Tibial nerve (tissue), 4 donors: ENCODE data around the gene DUSP8. TPM values are rescaled to one million over a fixed set of nuclear protein-coding genes. Genes with fewer than 3 reads are reported as not detected.
A peak's percentile ranks its signal among the peaks of the same experiment; 100 is the strongest.

ENCODE experiments used
- DNase-seq, 2 donors: peaks; one replicate each; pipeline ENCODE4 v3.0.0-alpha.2; 2019; ENCODE audit warnings: low spot score in 2 of 2
- H3K27ac ChIP-seq, 4 donors: fragments of 200-600 bp; sonication (generic) in 3 of 4; one replicate each; pipeline ENCODE4 v1.5.1; 2017 to 2019; ENCODE audit warnings: mild to moderate bottlenecking in 1 of 4
- H3K27me3 ChIP-seq, 2 donors: fragments of 200-600 bp; sonication (generic) in 1 of 2; one replicate each; pipeline versions ENCODE4 v1.5.1 to v1.6.0; 2017 to 2019
- H3K36me3 ChIP-seq, 3 donors: fragments of 200-600 bp; sonication (generic); one replicate each; pipeline ENCODE4 v1.5.1; 2018 to 2019
- H3K4me1 ChIP-seq, 4 donors: fragments of 200-600 bp; sonication (generic) in 3 of 4; one replicate each; pipeline ENCODE4 v1.5.1; 2017 to 2019
- H3K4me3 ChIP-seq, 4 donors: fragments of 200-600 bp; sonication (generic) in 3 of 4; one replicate each; pipeline ENCODE4 v1.5.1; 2017 to 2019; ENCODE audit warnings: mild to moderate bottlenecking in 1 of 4, moderate library complexity in 1 of 4
- H3K9me3 ChIP-seq, 4 donors: fragments of 200-600 bp; sonication (generic) in 3 of 4; one replicate each; pipeline ENCODE4 v1.5.1; 2017 to 2019
- CTCF ChIP-seq, 5 experiments: fragments of 200-600 bp in 3 of 5; fragments of 450-650 bp in 2 of 5; sonication (generic) in 3 of 5; IDR thresholded peaks; one replicate each; pipeline ENCODE4 v1.5.1; 2016 to 2019; ENCODE audit warnings: antibody characterized with exemption in 5 of 5, mild to moderate bottlenecking in 3 of 5, moderate library complexity in 2 of 5
- EP300 ChIP-seq, 2 donors: sonication (generic); formaldehyde crosslinking; IDR thresholded peaks; one replicate each; pipeline ENCODE4 v1.6.1; 2017; ENCODE audit warnings: antibody characterized with exemption in 2 of 2, mild to moderate bottlenecking in 1 of 2
- POLR2A ChIP-seq, 2 donors: fragments of 450-650 bp; IDR thresholded peaks; one replicate each; pipeline ENCODE4 v1.6.1; 2017; ENCODE audit warnings: antibody characterized with exemption in 2 of 2, mild to moderate bottlenecking in 2 of 2, moderate library complexity in 2 of 2
- WGBS, 2 donors: methylation state at CpG; one replicate each; pipeline ENCODE4 v1.1.5; 2018; 5-methylcytosine and 5-hydroxymethylcytosine counted together
- total RNA-seq, 4 donors: library from RNA; depleted of rRNA; stranded (reverse); fragments of >200 nt; gene quantifications; one replicate each; pipeline ENCODE4 v1.1.0, GENCODE V29; 2016

The DUSP8 gene
- total RNA-seq, 4 donors from 2014 or later, result 1.9 to 10.8 (median 3.4) TPM

GRCh38 chr11:1570896-1571759, 943 bp downstream of the DUSP8 start:
- 9% methylated on average over 29 to 33 of the region's 58 CpGs for WGBS, 2 donors
- Histone ChIP-seq H3K36me3 (no peaks in the 10 kb centered on the region), H3K27ac (peak overlapping the region; percentile 80 to 99 (median 90)), H3K9me3 (no peaks in the 10 kb centered on the region), H3K4me3 (peak overlapping the region; percentile 49 to 73 (median 62)), H3K27me3 (peaks cover 0 to 32% of the 10 kb centered on the region in 2 donors), H3K4me1 (peaks cover 0 to 79% (median 22%) of the 10 kb centered on the region in 4 donors)
- peak in 1 of 2 donors; percentile 63 for TF ChIP-seq EP300 (IDR thresholded peaks at IDR 0.05)
- no peak for TF ChIP-seq CTCF (IDR thresholded peaks at IDR 0.05)
- peak in 1 of 2 donors; percentile 28 for TF ChIP-seq POLR2A (IDR thresholded peaks at IDR 0.05)
- DNase-seq, result no peak

- H3K4me1 ChIP-seq, result peaks cover 0 to 85% (median 22%) of the 10 kb centered on the region in 4 donors
- 65 to 70% methylated on average over 7 to 8 of the region's 8 CpGs for WGBS, 2 donors
- peak overlapping the region; percentile 49 to 73 (median 62) for H3K4me3 ChIP-seq
- peaks cover 0 to 26% of the 10 kb centered on the region in 2 donors for H3K27me3 ChIP-seq
- H3K36me3 ChIP-seq, result peaks cover 0 to 3% (median 0%) of the 10 kb centered on the region in 3 donors
- peak overlapping the region; percentile 80 to 99 (median 90) for H3K27ac ChIP-seq
- no peak for DNase-seq
- TF ChIP-seq CTCF (IDR thresholded peaks at IDR 0.05) (no peak), POLR2A (IDR thresholded peaks at IDR 0.05) (no peak), EP300 (IDR thresholded peaks at IDR 0.05) (no peak)
- no peaks in the 10 kb centered on the region for H3K9me3 ChIP-seq
Measured at GRCh38 chr11:1570531-1570895, 1.6 kb downstream of the DUSP8 start.

GRCh38 chr11:1570001-1570453, 2.0 kb downstream of the DUSP8 start:
- Histone ChIP-seq H3K36me3 (peaks cover 0 to 8% (median 0%) of the 10 kb centered on the region in 3 donors), H3K27ac (peak overlapping the region; percentile 80 to 99 (median 90)), H3K4me3 (no peak overlapping the region), H3K4me1 (peaks cover 0 to 89% (median 23%) of the 10 kb centered on the region in 4 donors), H3K27me3 (peaks cover 0 to 21% of the 10 kb centered on the region in 2 donors), H3K9me3 (no peaks in the 10 kb centered on the region)
- no peak for DNase-seq
- WGBS, 2 donors, result 63 to 67% methylated on average over 9 of the region's 11 CpGs
- TF ChIP-seq EP300 (IDR thresholded peaks at IDR 0.05) (no peak), POLR2A (IDR thresholded peaks at IDR 0.05) (no peak), CTCF (IDR thresholded peaks at IDR 0.05) (no peak)

- peaks cover 0 to 89% (median 25%) of the 10 kb centered on the region in 4 donors for H3K4me1 ChIP-seq
- H3K36me3 ChIP-seq, result peaks cover 0 to 9% (median 0%) of the 10 kb centered on the region in 3 donors
- H3K27ac ChIP-seq, result peak overlapping the region in 3 of 4 donors; percentile 80 to 99 (median 93)
- DNase-seq, result no peak
- no peak overlapping the region for H3K4me3 ChIP-seq
- TF ChIP-seq POLR2A (IDR thresholded peaks at IDR 0.05) (no peak), EP300 (IDR thresholded peaks at IDR 0.05) (no peak), CTCF (IDR thresholded peaks at IDR 0.05) (no peak)
- WGBS, 2 donors, result 59 to 65% methylated on average over 11 to 14 of the region's 14 CpGs
- no peaks in the 10 kb centered on the region for H3K9me3 ChIP-seq
- peaks cover 0 to 19% of the 10 kb centered on the region in 2 donors for H3K27me3 ChIP-seq
Measured at GRCh38 chr11:1569251-1569780, 2.8 kb downstream of the DUSP8 start.
